K562 (cell line): Measurements from ENCODE around the gene ZC3H12A. TPM values are rescaled to one million over a fixed set of nuclear protein-coding genes. Genes with fewer than 3 reads are reported as not detected.

Source experiments
- ATF2 ChIP-seq: sonication (generic); formaldehyde crosslinking; IDR thresholded peaks from 2 replicates; pipeline ENCODE4 v1.8.1; 2022; ENCODE audit warnings: missing genetic modification reagents
- CBFB ChIP-seq: sonication (generic); formaldehyde crosslinking; IDR thresholded peaks from 2 replicates; pipeline ENCODE4 v1.4.0; 2020; ENCODE audit warnings: mild to moderate bottlenecking, missing genetic modification reagents
- DNMT1 ChIP-seq: fragments of 450-650 bp; IDR thresholded peaks from 2 replicates; pipeline ENCODE4 v1.6.1; 2016; ENCODE audit warnings: antibody characterized with exemption, mild to moderate bottlenecking
- ETS1 ChIP-seq: conservative IDR thresholded peaks from 2 replicates; pipeline ENCODE4 v1.6.1; 2011; ENCODE audit warnings: low read depth, mild to moderate bottlenecking, low read length; ENCODE audit not compliant: control insufficient read depth
- FIP1L1 ChIP-seq: fragments of 200-400 bp; formaldehyde crosslinking; IDR thresholded peaks from 2 replicates; pipeline ENCODE4 v1.6.1; 2018; ENCODE audit warnings: mild to moderate bottlenecking, low read depth, low read length; ENCODE audit not compliant: poor library complexity, severe bottlenecking
- HNRNPK ChIP-seq: fragments of 200-400 bp; formaldehyde crosslinking; IDR thresholded peaks from one replicate; pipeline ENCODE4 v1.6.1; 2018; ENCODE audit warnings: mild to moderate bottlenecking, low read depth, low read length; ENCODE audit not compliant: poor library complexity, severe bottlenecking
- HSF4 ChIP-seq: fragments of 250-450 bp; sonication (Bioruptor Pico); IDR thresholded peaks from 2 replicates; pipeline ENCODE4 v2.1.2; 2022; ENCODE audit warnings: mild to moderate bottlenecking, moderate library complexity, borderline replicate concordance
- KHSRP ChIP-seq: fragments of 450-650 bp; IDR thresholded peaks from 2 replicates; pipeline ENCODE4 v1.6.1; 2017
- MCM3 ChIP-seq: fragments of 450-650 bp; IDR thresholded peaks from 2 replicates; pipeline ENCODE4 v1.6.1; 2016
- MIER1 ChIP-seq: fragments of 450-650 bp; IDR thresholded peaks from 2 replicates; pipeline ENCODE4 v1.6.1; 2016; ENCODE audit warnings: antibody characterized with exemption, mild to moderate bottlenecking, low read depth
- NELFE ChIP-seq: IDR thresholded peaks from 2 replicates; pipeline ENCODE4 v1.6.1; 2011; ENCODE audit warnings: mild to moderate bottlenecking; ENCODE audit not compliant: insufficient read depth, insufficient read length
- NFIC ChIP-seq: fragments of 450-650 bp; IDR thresholded peaks from 2 replicates; pipeline ENCODE4 v1.6.1; 2017; ENCODE audit warnings: mild to moderate bottlenecking, inconsistent platforms
- PATZ1 ChIP-seq: fragments of 250-450 bp; sonication (Bioruptor Pico); IDR thresholded peaks from 2 replicates; pipeline ENCODE4 v1.5.0; 2020; ENCODE audit warnings: mild to moderate bottlenecking, borderline replicate concordance
- PBX2 ChIP-seq, 2 experiments: IDR thresholded peaks in 1 of 2; conservative IDR thresholded peaks in 1 of 2; 2 replicates each; pipeline ENCODE4 v1.6.1; 2016; ENCODE audit warnings: low read depth in 2 of 2, mild to moderate bottlenecking in 1 of 2, missing compliant biosample characterization in 1 of 2, missing genetic modification characterization in 1 of 2, moderate library complexity in 1 of 2
- PML ChIP-seq: IDR thresholded peaks from 2 replicates; pipeline ENCODE4 v1.6.1; 2012; ENCODE audit warnings: low read length, inconsistent platforms
- SIN3A ChIP-seq, 2 experiments: fragments of 150-350 bp in 1 of 2; IDR thresholded peaks; 2 replicates each; pipeline ENCODE4 v1.6.1; 2011 to 2016; ENCODE audit warnings: borderline replicate concordance in 2 of 2, low read depth in 2 of 2, low read length in 2 of 2, mild to moderate bottlenecking in 2 of 2, moderate library complexity in 2 of 2; ENCODE audit not compliant: control insufficient read depth in 1 of 2
- SMAD2 ChIP-seq: fragments of 150-350 bp; IDR thresholded peaks from 2 replicates; pipeline ENCODE4 v1.6.1; 2014; ENCODE audit warnings: low read depth, mild to moderate bottlenecking, low read length
- SMARCA5 ChIP-seq: fragments of 450-650 bp; IDR thresholded peaks from 2 replicates; pipeline ENCODE4 v1.6.1; 2016
- TEAD1 ChIP-seq, 2 experiments: fragments of 450-650 bp in 1 of 2; sonication (generic) in 1 of 2; formaldehyde crosslinking; IDR thresholded peaks; 2 replicates each; pipeline versions ENCODE4 v1.4.0 to v1.8.0; 2020 to 2022; ENCODE audit warnings: mild to moderate bottlenecking in 2 of 2, missing genetic modification reagents in 1 of 2
- ZNF24 ChIP-seq: fragments of 450-650 bp; IDR thresholded peaks from 2 replicates; pipeline ENCODE4 v1.6.1; 2016
- ZNF764 ChIP-seq: fragments of 250-450 bp; sonication (Bioruptor Pico); IDR thresholded peaks from 2 replicates; pipeline ENCODE4 v1.4.0; 2020; ENCODE audit warnings: low read depth, mild to moderate bottlenecking, moderate library complexity
- polyA plus RNA-seq, 8 experiments: library from polyadenylated mRNA; depleted of rRNA in 4 of 8; stranded (reverse) in 5 of 8; unstranded in 3 of 8; fragments of >200 nt; fragmentation: Nextera tagmentation in 2 of 8; fragmentation: Illumina TruSeq in 1 of 8; extraction: Ambion mirVana in 2 of 8; extraction: Trizol in 1 of 8; gene quantifications; 2 replicates each; pipeline versions ENCODE4 v1.2.1 to v1.2.3, GENCODE V29; 2011 to 2014; ENCODE audit warnings: inconsistent platforms in 1 of 8, missing spikeins in 1 of 8
- total RNA-seq, 7 experiments: library from RNA; depleted of rRNA in 6 of 7; stranded (reverse); fragments of >200 nt in 6 of 7; fragmentation: Illumina TruSeq in 2 of 7; extraction: Trizol in 2 of 7; gene quantifications; 2 replicates each; pipeline versions ENCODE4 v1.2.1 to v1.2.3, GENCODE V29; 2011 to 2021; ENCODE audit warnings: low replicate concordance in 1 of 7

Gene ZC3H12A
- total and polyA plus RNA-seq, 9 of the 15 experiments (the other 6 are each of a cell fraction or from before 2014, with no cell fraction given): 0.14 to 9.4 (median 6.7) TPM

- TF ChIP-seq PBX2 (CRISPR knock-in tag; IDR thresholded peaks at IDR 0.05; ENCODE audit: low read depth): no peak
- no peak for TF ChIP-seq PBX2 (tag; conservative IDR thresholded peaks at IDR 0.05; ENCODE audit: low read depth)
- no peak for TF ChIP-seq TEAD1 (CRISPR knock-in tag; IDR thresholded peaks at IDR 0.05)
- no peak for TF ChIP-seq SMARCA5
- no peak for TF ChIP-seq KHSRP
- no peak for TF ChIP-seq PATZ1
- TF ChIP-seq PML: no peak
- TF ChIP-seq CBFB (CRISPR knock-in tag): 0 out of 2 replicates have a peak, but pooled peaks have one; percentile 17
- no peak for TF ChIP-seq HSF4
- TF ChIP-seq FIP1L1: no peak
- TF ChIP-seq MCM3: no peak
- TF ChIP-seq MIER1: no peak
- no peak for TF ChIP-seq ATF2 (CRISPR knock-in tag)
- TF ChIP-seq HNRNPK: no peak
- TF ChIP-seq ZNF764 (CRISPR knock-in tag): no peak
- TF ChIP-seq ZNF24: no peak
- no peak for TF ChIP-seq DNMT1
- no peak for TF ChIP-seq NFIC
- no peak for TF ChIP-seq ETS1
- no peak for TF ChIP-seq NELFE
- peak in 1 of 2 experiments; percentile 17; a peak in 1 of 4 replicates for TF ChIP-seq SIN3A (IDR thresholded peaks at IDR 0.05; ENCODE audit: borderline replicate concordance in 2 of 2, control insufficient read depth in 1 of 2, low read depth in 2 of 2, low read length in 2 of 2)
- no peak for TF ChIP-seq SMAD2
Measured at GRCh38 chr1:37475380-37476086, 1.2 kb downstream of the ZC3H12A start (continued).
